GM19023 (cell line): ENCODE data around the gene PRRT1B.

ENCODE experiments used
- ATAC-seq: cut with Tn5 transposase; IDR thresholded peaks from one replicate; pipeline ENCODE4 v1.9.1; 2021; ENCODE audit warnings: mild to moderate bottlenecking, moderate library complexity; ENCODE audit not compliant: unreplicated experiment

PRRT1B gene

GRCh38 chr9:131578731-131579504, 33.6 kb downstream of the PRRT1B start:
- ATAC-seq, result no peak

- ATAC-seq, result no peak
Observed at GRCh38 chr9:131579789-131580211, 34.5 kb downstream of the PRRT1B start.

DNA sequence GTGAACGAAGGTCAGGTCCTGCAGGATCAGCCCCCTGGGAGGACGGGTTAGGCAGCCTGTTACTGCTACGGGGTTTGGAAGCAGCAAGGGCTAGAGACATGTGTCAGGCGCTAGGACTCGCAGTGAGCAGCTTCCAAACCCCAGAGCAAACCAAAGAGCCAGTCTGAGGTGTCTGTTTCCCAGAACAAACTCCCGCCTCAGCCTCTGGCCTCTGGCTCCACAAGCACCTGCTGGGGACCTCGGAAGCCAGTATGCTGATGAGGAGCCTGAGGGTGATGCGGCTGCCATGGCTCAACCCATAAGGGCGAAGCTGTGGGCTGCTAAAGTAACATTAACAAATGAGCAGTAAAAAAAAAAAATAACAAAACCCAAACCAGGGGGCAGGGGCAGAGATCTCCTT, 35.0 kb downstream of the PRRT1B start:
- no peak for ATAC-seq

- no peak for ATAC-seq
Observed at GRCh38 chr9:131582056-131582455, 36.7 kb downstream of the PRRT1B start.

DNA sequence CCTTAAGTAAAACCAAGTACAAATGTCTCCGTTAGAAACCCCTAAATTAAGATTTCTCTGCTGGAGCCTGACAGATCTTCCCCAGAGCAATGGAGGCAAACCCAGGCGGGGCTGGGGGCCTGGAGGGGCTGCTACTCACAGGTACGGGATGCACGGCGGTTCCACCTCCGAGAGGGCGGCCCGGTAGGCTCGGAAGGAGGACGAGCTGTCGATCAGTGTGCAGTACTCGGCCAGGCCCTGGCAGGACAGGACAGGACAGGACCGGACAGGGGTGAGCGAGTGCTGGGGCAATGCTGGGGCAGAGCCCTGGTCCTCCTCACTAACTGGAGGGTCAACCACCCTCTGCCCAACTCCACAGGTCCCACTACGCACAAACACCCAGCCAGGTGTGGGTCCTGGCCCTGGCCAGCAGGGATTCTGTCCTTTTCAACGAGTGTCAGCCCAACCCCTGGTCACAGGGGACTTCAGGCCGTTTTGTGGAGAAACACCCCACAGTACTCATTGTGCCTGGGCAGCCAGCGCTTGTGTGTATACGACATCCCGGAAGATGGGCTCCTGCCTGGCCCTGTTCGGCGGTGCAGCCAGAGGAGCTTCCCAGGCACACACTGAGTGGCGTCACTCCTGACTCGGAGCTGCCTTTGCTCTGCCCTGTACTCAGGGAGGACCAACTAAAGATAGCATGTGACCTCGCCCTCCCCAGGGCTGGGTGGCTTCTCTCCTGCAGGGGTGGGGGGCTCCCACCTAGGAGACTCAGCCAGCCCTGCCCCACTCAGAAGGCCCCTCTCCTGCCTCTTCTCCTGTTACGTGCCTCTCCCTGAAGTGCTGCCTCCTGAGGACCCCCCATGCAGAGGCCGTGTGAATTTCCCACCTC, 37.4 kb downstream of the PRRT1B start:
- ATAC-seq, result no peak

DNA sequence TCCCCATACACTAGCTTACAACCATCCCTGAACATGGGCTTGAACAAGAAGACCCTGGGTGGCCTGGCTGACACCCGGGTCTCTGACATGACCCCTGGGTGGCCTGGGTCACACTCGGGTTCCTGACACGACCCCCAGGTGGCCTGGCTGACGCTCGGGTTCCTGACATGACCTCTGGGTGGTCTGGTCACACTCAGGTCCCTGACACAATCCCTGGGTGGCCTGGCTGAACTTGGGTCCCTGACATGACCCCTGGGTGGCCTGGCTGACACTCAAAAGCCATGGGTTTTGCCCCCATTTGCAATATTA, 38.0 kb downstream of the PRRT1B start:
- ATAC-seq, result no peak

DNA sequence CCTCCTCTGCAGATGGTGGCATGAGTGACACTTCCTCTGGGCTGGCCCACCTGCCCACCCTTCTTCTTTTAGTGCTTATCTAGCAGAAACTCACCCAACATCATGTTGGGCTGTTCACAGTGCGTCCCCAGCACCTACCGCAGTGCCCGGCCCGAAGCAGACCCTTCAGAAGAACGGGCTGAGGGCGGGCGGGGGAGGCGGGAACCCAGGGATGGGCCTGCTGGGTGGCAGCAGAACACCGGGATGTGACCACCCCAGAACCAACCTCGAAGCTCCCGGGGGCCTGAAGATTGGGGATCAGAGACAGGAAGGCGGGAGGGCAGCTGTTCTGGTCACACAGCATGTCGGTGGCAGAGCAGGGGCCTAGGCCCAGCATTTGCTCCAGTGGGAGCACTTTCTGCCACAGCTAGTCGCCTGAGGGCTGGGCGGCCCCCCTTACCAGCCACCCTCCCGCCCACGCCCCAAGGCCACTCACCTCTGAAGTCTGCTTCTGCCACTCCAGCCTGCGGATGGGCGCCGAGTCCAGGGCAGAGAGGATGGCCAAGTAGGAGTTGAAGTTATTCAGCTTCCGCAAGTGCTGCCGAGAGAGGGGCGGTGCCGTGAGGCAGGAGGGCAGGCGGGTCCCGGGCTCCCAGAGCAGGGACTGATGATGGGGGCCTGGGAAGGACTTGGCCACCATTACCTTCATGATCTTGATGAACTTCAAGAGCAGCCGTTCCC, 38.7 kb downstream of the PRRT1B start:
- no peak for ATAC-seq

DNA sequence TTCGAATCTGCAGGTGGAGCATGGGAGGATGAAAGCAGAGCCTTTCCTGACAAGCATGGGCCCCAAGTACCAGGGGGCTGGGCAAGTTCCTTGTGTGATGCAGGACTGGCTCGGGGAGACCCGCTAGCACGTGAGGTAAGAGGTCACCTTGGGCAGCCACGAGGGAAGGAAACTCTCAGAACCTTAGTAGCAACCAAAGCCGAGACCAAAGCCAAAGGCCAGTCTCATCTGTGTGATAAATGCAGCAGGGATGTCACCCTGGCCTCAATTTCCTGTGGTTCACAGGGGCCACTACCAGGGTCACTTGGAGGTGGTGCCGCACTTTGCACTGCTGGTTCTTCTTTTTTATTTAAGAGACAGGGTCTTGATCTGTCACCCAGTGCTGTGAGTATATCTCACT, 39.5 kb downstream of the PRRT1B start:
- no peak for ATAC-seq

DNA sequence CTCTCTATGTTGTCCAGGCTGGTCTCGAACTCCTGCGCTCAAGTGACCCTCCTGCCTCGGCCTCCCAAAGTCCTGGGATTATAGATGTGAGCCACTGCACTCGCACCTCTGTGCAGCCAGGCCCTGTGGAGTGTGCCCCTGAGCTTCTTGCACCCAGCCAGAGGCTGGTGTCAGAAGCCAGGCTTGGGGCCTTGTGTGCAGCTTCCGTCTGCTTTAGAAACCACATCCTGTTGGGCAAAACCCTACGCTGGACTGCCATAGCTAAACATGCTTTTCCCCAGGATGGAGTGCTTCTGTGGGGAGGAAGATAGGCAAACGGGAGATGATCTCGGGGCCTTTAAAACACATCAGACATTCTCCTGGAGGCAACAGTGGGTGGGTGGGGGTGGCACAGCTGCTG, 40.1 kb downstream of the PRRT1B start:
- ATAC-seq, result no peak

DNA sequence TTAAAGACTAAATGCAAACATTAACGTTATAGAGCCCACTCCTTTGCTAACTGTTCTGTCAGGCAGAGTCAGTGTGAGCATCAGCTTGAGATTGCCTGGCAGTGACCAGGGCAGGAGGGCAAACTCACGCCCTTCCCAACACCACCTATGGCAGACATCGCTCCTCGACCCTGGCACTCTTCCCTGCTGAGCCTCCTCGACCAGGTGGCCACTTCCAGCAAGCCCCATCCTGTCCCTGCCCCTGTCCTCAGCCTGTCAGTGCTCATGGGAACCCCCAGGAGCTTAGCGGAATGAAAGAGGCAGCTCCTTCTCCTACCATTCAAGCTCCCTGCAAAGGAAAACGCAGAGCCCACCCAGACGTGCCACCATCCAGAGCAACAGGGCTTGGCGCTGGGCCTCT, 42.0 kb downstream of the PRRT1B start:
- no peak for ATAC-seq

DNA sequence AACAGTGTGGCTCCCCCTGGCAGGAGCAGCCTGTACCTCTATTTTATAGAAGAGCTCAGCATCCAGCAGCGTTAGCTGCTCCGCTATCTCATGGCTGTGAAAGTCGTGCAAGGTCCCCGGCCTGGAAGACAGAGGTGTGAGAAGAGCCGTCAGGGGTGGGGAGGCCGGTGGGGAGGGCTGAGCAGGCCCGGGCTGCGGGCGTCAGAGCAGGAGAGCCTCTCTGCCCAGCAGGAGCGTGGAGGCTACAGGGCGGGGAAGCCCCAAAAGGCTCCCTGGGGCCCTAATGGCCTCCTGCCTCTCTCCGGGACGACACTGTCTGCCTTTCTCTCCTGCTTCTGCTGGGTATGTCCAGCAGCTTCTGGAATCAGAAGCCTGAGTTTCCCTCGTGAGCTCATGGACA, 42.6 kb downstream of the PRRT1B start:
- ATAC-seq, result no peak

GRCh38 chr9:131588396-131588795, 43.1 kb downstream of the PRRT1B start:
- ATAC-seq, result no peak

DNA sequence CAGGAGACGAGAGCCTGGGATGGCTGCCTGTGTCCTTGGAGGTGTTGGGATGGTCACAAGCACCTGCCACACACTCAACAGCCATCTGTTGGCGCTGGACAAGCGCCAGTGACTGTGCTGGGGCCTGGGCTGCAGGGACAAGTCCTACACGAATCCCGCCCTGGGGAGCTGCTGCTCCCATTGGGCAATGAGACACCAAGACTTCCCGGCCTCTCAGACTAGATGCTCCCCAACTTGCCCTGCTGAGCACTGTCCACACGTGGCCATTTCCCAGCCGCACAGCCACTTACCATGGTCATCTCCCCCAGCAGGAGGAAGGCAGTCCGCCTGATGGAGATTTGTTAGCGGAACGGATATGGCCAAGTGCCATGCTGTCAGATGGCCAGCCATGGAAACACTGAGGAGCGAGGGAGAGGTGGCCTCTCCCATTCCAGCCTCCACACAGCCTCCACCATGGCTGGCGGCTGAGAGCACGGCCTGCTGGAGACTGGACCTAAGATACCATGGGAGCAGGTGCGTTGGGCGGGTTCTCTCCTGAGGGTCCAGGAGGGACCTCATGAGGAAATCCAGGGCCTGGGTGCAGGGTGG, 43.9 kb downstream of the PRRT1B start:
- ATAC-seq, result no peak

GRCh38 chr9:131589993-131590392, 44.7 kb downstream of the PRRT1B start:
- no peak for ATAC-seq

DNA sequence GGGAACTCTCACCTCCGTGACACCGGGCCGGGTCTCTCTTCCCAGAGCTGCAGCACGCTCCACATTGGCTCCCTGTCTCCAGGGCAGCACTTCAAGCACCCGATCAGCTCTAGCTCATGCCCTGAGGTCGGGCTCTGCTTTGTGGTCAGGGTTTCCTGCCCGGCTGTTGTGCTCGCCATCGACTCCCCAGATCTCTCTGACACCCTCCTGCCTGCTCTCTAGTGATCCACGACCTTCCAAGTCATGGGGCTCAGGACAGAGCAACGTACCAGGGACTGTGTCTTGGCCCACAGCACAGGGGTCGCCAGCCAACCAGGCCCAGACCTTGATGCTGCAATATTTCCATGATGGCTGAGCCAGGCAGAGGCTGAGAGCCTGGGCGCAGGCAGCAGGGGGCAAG, 45.1 kb downstream of the PRRT1B start:
- ATAC-seq, result no peak

- ATAC-seq, result peak; percentile 59
Observed at GRCh38 chr9:131590907-131591844, 45.9 kb downstream of the PRRT1B start.

DNA sequence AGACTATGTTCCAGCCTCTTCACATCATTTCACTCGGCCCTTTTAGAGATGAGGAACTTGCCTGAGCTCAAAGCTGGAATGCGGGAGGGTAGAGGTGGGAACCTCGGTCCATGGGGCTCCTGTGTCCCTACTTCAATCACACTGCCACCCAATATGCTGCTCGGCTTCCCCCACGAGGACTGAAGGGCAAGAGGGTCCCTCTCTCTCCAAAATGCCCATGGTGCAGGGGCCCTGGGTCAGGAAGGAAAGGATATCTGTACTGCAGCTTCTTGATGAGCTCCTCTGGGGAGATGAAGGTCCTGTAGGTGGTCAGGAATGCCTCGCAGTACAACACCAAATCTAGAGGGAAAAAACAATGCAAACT, 46.5 kb downstream of the PRRT1B start:
- ATAC-seq, result no peak

- no peak for ATAC-seq
Observed at GRCh38 chr9:131593091-131593820, 47.9 kb downstream of the PRRT1B start.

GRCh38 chr9:131593936-131594665, 48.8 kb downstream of the PRRT1B start:
- no peak for ATAC-seq
